Subcutaneous adipose tissue (tissue), 4 donors: Measurements from ENCODE around the gene SPRY2. TPM values are rescaled to one million over a fixed set of nuclear protein-coding genes. Genes with fewer than 3 reads are reported as not detected.

ENCODE experiments used
- CTCF ChIP-seq: fragments of 450-650 bp; IDR thresholded peaks from one replicate; pipeline ENCODE4 v1.5.1; 2016; ENCODE audit warnings: low read depth, mild to moderate bottlenecking, control low read depth, antibody characterized with exemption, moderate library complexity
- total RNA-seq, 4 donors: library from RNA; depleted of rRNA; stranded (reverse); fragments of >200 nt; gene quantifications; one replicate each; pipeline ENCODE4 v1.1.0, GENCODE V29; 2016

SPRY2 gene
- total RNA-seq, 4 donors from 2014 or later: 48.3 to 84.9 (median 68.0) TPM

GRCh38 chr13:80348750-80349149 lies 7.8 kb upstream of the SPRY2 start:
- no peak for TF ChIP-seq CTCF

- TF ChIP-seq CTCF: no peak
Observed at GRCh38 chr13:80348314-80348713, 7.4 kb upstream of the SPRY2 start.

GRCh38 chr13:80345771-80346510 lies 5.0 kb upstream of the SPRY2 start:
- TF ChIP-seq CTCF: no peak

- TF ChIP-seq CTCF: no peak
Observed at GRCh38 chr13:80342471-80343371, 1.8 kb upstream of the SPRY2 start.

- TF ChIP-seq CTCF: no peak
Observed at GRCh38 chr13:80341756-80342370, 937 bp upstream of the SPRY2 start.

- no peak for TF ChIP-seq CTCF
Observed at GRCh38 chr13:80340651-80341100, 250 bp downstream of the SPRY2 start.
